A549 treated with Mapracorat at 1 μM for 4 hours (cell line): ENCODE data around the gene KCNMA1. TPM values are rescaled to one million over a fixed set of nuclear protein-coding genes. Genes with fewer than 3 reads are reported as not detected.

Source experiments
- total RNA-seq: library from RNA; stranded (reverse); fragments of 200-300 nt; extraction: Qiagen RNA extraction; gene quantifications from 5 replicates; pipeline ENCODE4 v1.2.3, GENCODE V29; 2022

Gene KCNMA1
- 40.3 to 86.3 TPM (median 68.8 TPM) in 5 replicates for total RNA-seq

GRCh38 chr10:77637532-77638320 lies at the start of gene KCNMA1:
Gene KCNMA1, minus strand, starts transcription at chr10:77637808.

